GM18526 (cell line): ENCODE results near the gene EPB41.

Experiments used
- POLR2A ChIP-seq: IDR thresholded peaks from 3 replicates; pipeline ENCODE4 v1.6.1; 2011; ENCODE audit not compliant: insufficient read length; ENCODE audit errors: extremely low read depth

The EPB41 gene

GRCh38 chr1:28887835-28888682 lies 26.3 kb upstream of the EPB41 start:
- no peak for TF ChIP-seq POLR2A

- TF ChIP-seq POLR2A = no peak
Observed at GRCh38 chr1:28888915-28889314, 25.5 kb upstream of the EPB41 start.

- no peak for TF ChIP-seq POLR2A
Observed at GRCh38 chr1:28889357-28889756, 25.0 kb upstream of the EPB41 start.

- no peak for TF ChIP-seq POLR2A
Observed at GRCh38 chr1:28890435-28890834, 23.9 kb upstream of the EPB41 start.

GRCh38 chr1:28890836-28891235 lies 23.5 kb upstream of the EPB41 start:
- TF ChIP-seq POLR2A = no peak

GRCh38 chr1:28891256-28891655 lies 23.1 kb upstream of the EPB41 start:
- TF ChIP-seq POLR2A = no peak

- no peak for TF ChIP-seq POLR2A
Observed at GRCh38 chr1:28893403-28894102, 20.8 kb upstream of the EPB41 start.

GRCh38 chr1:28894785-28895184 lies 19.6 kb upstream of the EPB41 start:
- TF ChIP-seq POLR2A = no peak

- TF ChIP-seq POLR2A = no peak
Observed at GRCh38 chr1:28895896-28896608, 18.3 kb upstream of the EPB41 start.

- TF ChIP-seq POLR2A = no peak
Observed at GRCh38 chr1:28896609-28896986, 17.8 kb upstream of the EPB41 start.

GRCh38 chr1:28897789-28898188 lies 16.6 kb upstream of the EPB41 start:
- no peak for TF ChIP-seq POLR2A

GRCh38 chr1:28898405-28898881 lies 15.9 kb upstream of the EPB41 start:
- TF ChIP-seq POLR2A = no peak

GRCh38 chr1:28899267-28899666 lies 15.1 kb upstream of the EPB41 start:
- TF ChIP-seq POLR2A = no peak

- TF ChIP-seq POLR2A = no peak
Observed at GRCh38 chr1:28900562-28900961, 13.8 kb upstream of the EPB41 start.

GRCh38 chr1:28902738-28903137 lies 11.6 kb upstream of the EPB41 start:
- TF ChIP-seq POLR2A = no peak
